Epithelial cell of alveolus of lung (primary cell): ENCODE data around the gene GDI1. TPM values are rescaled to one million over a fixed set of nuclear protein-coding genes. Genes with fewer than 3 reads are reported as not detected.

Experiments
- total RNA-seq: library from RNA; depleted of rRNA; stranded (reverse); fragments of >200 nt; gene quantifications from 2 replicates; pipeline ENCODE4 v1.2.1, GENCODE V29; 2015

GDI1 gene
- 77.9 and 123 TPM in 2 replicates for total RNA-seq

GRCh38 chrX:154436983-154437752 is at the start of gene GDI1:
Gene GDI1, plus strand, starts transcription at chrX:154437154. Its CDS starts 101 bp downstream, at chrX:154437255.

DNA sequence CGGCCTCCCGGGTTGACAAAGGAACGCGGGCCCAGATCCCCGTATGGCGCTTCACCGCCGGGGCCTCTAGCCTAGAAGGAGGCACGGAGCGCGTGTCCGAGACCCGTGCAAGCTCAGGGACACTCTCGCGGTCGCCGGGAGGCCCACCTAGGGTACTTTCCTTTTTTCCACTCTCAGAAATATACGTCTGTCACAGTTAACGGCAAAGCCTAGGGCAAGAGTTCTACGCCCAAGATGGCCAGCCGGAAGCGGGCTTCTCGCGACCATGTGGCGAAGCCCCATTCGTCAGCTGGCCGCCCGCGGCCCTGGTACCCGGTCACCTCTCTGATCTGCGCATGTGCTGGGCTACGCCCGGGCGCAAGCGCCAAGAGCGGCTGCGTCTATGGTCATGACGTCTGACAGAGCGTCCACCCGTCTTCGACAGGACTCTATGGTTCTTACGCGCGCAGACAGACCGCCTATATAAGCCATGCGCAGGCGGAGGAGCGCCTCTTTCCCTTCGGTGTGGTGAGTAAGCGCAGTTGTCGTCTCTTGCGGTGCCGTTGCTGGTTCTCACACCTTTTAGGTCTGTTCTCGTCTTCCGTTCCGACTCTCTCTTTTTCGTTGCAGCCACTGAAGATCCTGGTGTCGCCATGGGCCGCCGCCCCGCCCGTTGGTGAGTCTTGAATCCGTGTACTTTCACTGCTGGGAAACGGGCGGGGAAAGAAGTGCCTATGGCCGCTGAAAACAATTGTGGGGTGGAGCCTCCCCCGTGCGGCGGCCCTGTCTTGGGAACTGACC is 38.9 kb upstream of the GDI1 start, which contains the start of gene RPL10:
TSS of gene RPL10 (plus strand) at position 490 of the 780 bp plus-strand sequence. CDS start at position 633, 143 bp downstream.

DNA sequence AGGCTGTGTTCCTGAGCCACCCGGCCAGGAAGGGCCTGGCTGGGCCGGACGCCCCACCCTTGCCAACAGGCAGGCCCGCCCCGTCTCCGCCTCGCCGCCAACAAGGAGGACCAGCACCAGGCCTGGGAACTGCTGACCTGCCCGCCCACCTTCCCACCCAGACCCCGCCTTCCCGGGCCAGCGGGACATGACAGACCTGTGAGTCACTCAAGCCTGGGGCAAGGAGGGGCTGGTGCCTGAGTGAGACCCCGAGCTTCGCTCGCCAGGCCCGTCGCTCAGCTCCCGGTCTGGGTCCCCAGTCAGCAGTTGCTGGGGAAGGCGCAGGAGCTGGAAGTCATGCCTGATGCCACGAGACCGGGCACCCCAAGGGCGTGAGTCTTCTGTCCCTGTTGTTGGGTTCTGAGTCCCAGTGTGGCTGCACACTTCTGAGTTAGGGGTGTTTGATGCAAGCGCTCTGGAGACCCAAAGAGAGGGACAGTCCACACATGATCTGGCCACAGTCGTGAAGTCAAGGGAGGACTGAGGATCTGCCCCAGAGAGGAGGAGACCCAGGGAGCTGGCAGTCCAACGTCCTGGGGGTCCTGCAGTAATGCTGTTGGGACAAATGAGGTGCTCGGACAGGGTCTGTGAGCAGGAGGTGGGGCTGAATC is 27.6 kb upstream of the GDI1 start, which contains the start of gene DNASE1L1:
TSS of gene DNASE1L1 (minus strand) at position 33 of the 650 bp plus-strand sequence. CDS start 3,686 bp downstream, outside the sequence.

GRCh38 chrX:154428176-154429171 is 8.5 kb upstream of the GDI1 start, which contains the start of gene ATP6AP1:
Gene ATP6AP1, plus strand, starts transcription at chrX:154428677. Its CDS starts 16 bp downstream, at chrX:154428693.

GRCh38 chrX:154443992-154444754 is 7.2 kb downstream of the GDI1 start, which contains the start of gene FAM50A:
Gene FAM50A, plus strand, starts transcription at chrX:154444141. Its CDS starts 95 bp downstream, at chrX:154444236.

DNA sequence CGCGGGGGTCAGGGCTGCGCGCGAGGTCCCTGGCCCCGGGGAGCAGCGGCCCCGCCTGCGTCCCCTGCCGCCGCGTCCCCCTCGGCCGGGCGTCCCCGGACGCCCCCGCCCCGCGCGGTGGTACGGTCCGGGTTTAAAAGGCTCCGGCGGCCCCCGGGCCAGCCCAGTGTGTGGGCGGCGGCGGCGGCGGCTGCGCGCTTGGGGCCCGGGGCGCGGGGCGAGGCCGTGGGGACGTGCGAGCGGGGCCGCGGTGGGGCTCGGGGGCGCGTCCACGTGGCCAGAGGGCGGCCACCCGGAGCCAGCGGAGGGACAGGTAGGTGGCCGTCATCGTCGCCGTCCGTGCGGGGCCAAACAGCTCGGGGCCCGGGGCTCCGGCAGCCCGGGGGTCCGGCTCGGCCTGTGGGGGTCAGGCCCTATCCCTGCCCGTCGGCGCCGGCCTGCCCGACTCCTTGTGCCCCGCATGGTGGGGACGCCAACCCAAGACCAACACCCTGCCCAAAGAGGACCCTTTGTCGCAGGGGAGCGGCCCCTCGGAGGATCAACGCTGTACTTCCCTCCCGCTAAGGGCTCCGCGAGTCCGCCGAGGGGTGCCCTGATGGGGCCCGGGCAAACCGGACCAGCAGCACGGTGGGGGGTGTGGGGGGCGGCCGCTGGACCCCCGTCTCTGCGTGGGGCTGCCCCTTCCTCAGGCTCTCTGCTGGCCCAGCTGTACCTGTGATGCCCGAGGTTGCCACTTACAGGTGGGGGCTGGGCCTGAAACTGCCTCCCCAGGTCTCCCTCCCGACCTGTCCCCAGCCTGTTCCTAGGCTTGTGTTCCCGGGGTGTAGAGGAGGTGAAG is 21.4 kb downstream of the GDI1 start, which contains the start of gene PLXNA3:
TSS of gene PLXNA3 (plus strand) at position 166 of the 838 bp plus-strand sequence. CDS start 1,903 bp downstream, outside the sequence.

DNA sequence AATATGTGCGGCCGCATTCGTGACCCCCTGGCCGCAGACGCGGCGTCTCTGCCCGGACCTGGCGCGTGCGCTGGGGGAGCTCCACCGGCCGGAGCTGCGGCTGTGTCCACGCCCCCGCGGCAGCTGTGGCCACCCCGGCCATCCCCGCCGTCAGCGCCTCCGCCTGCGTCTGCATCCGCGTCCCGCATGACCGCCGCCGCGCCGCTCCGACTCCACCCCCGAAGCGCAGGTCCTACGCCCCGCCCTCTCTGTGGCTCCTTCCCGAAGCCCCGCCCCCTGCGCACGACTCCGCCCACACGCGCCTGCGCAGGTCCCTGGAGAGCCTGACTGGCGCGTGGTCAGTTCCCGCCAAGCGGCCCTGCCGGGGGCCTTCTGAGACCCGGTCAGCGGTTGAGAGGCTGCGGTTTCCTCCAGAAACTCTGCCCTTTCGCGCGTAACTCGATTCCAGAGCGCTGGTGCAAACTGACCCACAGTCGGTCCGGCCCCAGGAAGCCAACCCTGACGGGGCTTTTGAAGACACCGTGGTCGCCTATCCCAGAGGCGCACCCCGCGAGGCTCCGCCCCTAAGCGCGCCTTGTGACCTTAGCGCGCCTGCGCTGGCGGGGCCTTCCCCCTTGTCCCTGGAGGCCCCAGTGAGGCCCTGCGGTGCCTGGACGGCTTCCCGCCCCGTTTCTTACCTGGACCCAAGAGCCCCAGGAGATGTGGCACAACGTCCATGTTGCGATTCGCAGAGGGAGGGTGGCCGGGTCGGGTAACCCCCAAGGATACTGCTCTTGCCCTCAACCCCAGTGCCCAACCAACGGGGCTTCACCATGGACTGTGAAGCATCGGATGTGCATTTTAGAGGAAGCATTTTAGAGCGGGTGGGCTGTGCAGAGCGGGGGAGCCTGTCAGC is 42.0 kb downstream of the GDI1 start, which contains the start of gene LAGE3:
TSS of gene LAGE3 (minus strand) at position 554 of the 895 bp plus-strand sequence. CDS start at position 188, 366 bp downstream.

GRCh38 chrX:154486396-154487207 is 49.6 kb downstream of the GDI1 start, which contains the start of gene UBL4A:
Gene UBL4A, minus strand, starts transcription at chrX:154486615. Its CDS starts 31 bp downstream, at chrX:154486584.

DNA sequence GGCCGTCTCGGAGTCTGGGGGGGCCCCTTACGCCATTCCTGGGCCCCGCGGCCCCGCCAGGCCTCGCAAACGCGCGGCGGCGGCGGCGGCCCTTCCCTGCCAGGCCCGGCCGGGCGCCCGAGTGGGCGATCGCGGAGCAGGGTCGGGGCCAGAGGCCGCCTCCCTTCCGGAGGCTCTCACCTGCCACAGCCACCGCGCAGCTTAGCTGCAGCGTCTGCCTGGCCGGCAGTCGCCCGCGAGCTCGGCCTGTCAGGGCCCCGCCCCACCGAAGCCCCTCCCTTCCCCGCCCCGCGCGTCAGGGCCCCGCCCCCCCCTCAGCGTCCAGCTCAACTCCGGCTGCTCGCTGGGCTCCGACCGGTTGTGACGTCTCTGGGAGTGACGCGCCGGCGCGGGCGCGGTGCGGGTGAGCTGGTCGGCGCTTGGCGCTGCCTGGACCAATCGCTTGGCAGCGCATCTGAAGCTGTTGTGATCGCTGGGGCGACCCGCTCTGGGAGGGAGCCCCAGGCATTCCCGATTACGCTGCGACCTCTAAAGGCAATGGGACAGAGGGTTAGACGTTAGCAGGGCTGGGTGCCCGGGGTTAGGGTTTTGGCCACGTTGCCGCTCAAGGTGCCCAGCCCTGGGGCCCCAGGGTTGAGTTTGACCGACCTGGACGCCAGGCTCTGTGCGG is 53.6 kb downstream of the GDI1 start, which contains the start of gene SLC10A3:
TSS of gene SLC10A3 (minus strand) at position 216 of the 670 bp plus-strand sequence. CDS start 1,689 bp downstream, outside the sequence.

Other genes with a start within 250 kb of the GDI1 start
- gene OPN1MW2, start 217.4 kb upstream of the GDI1 start, total RNA-seq, result not detected in 2 replicates
- not detected in 2 replicates for gene OPN1MW3, start 179.6 kb upstream of the GDI1 start, total RNA-seq
- not detected in 2 replicates for gene TEX28, start 142.0 kb upstream of the GDI1 start, total RNA-seq
- not detected in 2 replicates for gene TKTL1, start 141.4 kb upstream of the GDI1 start, total RNA-seq
- 745 and 2,487 TPM in 2 replicates for gene FLNA, start 62.5 kb upstream of the GDI1 start, total RNA-seq
- 66.7 and 79.0 TPM in 2 replicates for gene EMD, start 57.9 kb upstream of the GDI1 start, total RNA-seq
- 7,452 and 8,826 TPM in 2 replicates for gene RPL10, start 38.8 kb upstream of the GDI1 start, total RNA-seq
- 47.1 and 58.0 TPM in 2 replicates for gene DNASE1L1, start 27.9 kb upstream of the GDI1 start, total RNA-seq
- gene TAFAZZIN, start 25.6 kb upstream of the GDI1 start, total RNA-seq, result 15.8 and 28.1 TPM in 2 replicates
- 46.5 and 60.7 TPM in 2 replicates for gene ATP6AP1, start 8.5 kb upstream of the GDI1 start, total RNA-seq
- gene FAM50A, start 7.0 kb downstream of the GDI1 start, total RNA-seq, result 40.3 and 53.5 TPM in 2 replicates
- gene PLXNA3, start 21.1 kb downstream of the GDI1 start, total RNA-seq, result 7.2 and 14.2 TPM in 2 replicates
- 22.4 and 30.4 TPM in 2 replicates for gene LAGE3, start 42.1 kb downstream of the GDI1 start, total RNA-seq
- 42.8 and 49.4 TPM in 2 replicates for gene UBL4A, start 49.5 kb downstream of the GDI1 start, total RNA-seq
- gene SLC10A3, start 53.5 kb downstream of the GDI1 start, total RNA-seq, result 29.9 and 37.5 TPM in 2 replicates
- gene FAM3A, start 79.1 kb downstream of the GDI1 start, total RNA-seq, result 33.1 and 37.7 TPM in 2 replicates
- 172 and 216 TPM in 2 replicates for gene G6PD, start 109.7 kb downstream of the GDI1 start, total RNA-seq
- gene IKBKG, start 110.5 kb downstream of the GDI1 start, total RNA-seq, result 29.2 and 58.2 TPM in 2 replicates
- gene CTAG1A, start 148.0 kb downstream of the GDI1 start, total RNA-seq, result not detected in 2 replicates
- gene CTAG1B, start 182.1 kb downstream of the GDI1 start, total RNA-seq, result not detected in 2 replicates
- not detected in 2 replicates for gene CTAG2, start 216.4 kb downstream of the GDI1 start, total RNA-seq